GM19193 (cell line): Measurements from ENCODE around the gene PRF1.

Source experiments
- POLR2A ChIP-seq: IDR thresholded peaks from 4 replicates; pipeline ENCODE4 v1.6.1; 2011; ENCODE audit not compliant: insufficient read depth, insufficient read length; ENCODE audit errors: extremely low read depth

The PRF1 gene

DNA sequence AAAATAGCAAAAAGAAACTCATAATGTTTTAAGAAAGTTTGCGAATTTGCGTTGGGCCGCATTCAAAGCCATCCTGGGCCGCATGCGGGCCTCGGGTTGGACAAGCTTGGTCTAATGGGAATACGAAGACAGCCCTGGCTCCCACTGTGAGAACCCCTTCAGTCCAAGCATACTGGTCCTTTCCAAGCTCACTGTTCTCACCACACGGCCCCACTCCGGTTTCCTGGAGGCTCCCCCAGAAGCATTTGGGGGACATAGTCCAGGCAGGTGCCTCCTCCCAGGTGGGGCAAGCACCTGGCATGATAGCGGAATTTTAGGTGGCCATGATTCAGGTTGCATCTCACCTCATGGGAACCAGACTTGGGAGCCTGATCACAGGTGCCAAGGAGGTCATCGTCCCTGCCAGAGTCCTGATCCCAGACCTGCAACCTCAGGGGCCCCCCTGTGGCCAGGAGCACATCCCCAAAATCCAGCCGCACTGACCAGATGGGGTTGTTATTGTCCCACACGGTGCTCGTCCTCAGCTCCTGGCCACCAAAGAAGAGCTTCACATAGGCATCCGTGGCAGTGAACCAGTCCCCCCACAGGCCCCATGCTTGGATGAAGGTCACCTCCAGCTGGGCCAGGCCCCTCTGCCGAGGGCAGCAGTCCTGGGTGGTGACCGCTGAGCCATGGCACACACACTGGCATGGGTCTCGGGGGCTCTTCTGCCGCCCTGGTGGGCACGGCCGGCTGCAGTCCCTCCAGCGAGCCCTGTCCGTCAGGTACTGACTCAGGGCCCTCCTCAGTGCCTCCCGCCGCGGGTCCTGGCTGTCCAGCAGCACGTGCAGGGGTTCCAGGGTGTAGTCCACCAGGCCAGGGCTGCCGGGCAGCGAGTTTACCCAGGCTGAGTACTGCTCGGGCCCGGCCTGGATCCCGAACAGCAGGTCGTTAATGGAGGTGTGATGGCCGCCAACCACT lies 4.4 kb downstream of the PRF1 start:
- TF ChIP-seq POLR2A = no peak

DNA sequence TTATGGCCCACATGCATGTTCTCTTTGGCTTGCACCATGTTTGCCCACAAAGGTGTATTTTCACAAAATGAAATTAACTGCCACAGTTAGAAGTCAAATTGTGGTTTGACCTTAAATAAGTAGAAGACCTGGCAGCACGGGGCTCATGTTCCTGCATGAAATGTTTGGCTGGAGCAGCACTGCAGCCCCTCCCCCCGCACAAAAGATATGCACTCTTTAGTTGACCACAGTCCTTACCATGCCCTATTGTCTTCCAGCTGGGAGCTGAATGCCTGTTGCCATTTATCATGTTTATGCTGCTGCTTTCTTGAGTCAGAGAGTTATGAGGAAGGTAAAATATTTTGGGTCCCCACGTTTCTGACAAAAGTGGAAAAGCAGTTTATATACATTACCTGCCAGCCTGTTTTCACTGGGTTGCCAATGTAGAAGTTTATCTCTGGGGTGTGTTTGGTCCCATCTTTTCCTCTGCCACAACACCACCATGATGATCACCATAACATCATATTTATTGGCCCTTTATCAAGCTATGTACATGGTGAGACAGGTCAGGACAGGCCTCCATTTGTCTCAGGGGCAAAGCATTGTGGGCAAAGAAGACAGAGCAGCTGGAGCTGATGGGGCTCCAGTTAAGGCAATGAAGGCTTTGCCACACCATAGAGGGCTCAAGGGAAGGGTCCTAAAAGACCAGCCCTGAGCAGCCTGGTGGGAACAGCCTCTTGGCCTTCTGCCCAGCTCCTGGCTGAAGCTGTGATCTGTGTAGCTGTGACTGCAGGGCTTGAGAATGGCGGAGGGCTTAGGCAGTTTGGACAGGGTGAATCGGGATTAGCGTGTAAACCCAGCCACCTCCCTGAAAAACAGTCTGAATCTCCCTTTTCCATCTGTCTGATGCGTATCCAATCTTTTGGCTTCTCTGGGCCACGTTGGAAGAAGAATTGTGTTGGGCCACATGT lies 5.4 kb downstream of the PRF1 start:
- TF ChIP-seq POLR2A = no peak

DNA sequence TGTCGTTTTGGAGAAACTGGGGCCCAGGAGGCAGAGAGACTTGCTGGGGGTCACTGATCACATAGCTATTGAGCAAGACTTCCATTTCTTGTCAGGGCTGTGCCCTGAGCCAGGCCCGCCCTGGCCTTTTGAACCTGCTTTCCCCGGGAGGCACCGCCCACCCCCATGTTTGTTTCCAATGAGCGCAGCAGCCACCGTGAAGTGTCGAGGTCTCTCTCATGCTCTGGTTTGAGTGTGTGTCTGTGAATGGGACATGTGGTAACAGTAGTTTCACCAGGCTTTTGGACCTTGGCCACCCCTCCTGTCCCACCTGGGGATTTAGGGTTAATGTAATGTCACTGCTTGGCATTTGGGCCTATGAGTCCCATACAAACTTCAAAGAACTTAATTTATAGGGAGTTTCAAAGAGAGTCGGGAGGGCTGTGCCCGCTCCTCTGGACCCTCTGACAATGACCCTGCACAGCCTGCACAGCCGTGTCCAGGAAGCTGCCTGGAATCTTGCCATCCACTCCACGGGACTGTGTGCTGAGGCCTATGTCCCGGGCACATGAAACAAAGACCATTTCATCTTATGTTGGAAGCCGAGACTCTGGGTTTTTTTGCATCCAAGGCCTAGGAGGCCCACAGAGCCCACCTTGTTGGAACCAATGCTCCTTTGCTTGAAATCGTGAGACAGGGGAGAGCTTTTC lies 6.3 kb downstream of the PRF1 start:
- TF ChIP-seq POLR2A = no peak

DNA sequence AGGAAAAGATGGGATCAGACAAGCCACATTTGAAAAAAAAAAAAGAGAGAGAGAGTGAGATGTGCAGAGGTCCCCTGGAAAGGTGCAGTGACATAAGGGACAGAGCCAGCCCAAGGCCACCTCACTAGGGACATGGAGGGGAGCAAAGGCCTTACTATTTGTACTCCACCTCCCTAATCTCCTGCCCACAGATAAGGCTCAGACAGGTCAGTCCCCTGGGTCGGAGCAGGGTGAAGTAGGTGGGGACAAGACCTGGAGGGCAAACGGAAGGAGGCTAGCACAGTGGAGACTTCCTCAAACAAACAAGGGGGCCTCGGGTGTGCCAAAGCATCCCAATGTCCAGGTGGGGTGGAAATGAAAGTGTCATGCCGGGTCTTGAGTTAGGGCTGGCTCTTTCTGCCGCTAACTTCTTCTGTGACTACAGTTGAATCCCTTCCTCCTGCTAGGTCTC lies 7.0 kb downstream of the PRF1 start:
- no peak for TF ChIP-seq POLR2A

DNA sequence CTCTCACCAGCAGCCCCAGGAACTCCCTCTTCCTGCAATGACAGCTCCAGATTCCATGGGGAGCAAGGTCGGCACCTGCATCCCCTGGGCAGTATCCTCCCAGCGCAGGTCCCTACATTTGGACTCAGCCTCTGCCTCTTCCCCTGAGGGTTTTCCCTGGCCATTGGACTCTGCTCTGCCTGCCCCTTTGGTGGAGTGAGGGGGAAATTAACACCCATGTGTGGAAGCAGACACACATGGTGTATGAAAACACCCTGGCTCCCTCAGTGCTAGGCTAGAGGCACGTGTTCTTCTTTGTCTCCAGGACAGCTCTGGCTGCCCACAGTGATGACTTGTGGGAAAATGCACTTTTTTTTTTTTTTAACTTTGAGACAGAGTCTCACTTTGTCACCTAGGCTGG lies 8.4 kb downstream of the PRF1 start:
- TF ChIP-seq POLR2A = no peak

DNA sequence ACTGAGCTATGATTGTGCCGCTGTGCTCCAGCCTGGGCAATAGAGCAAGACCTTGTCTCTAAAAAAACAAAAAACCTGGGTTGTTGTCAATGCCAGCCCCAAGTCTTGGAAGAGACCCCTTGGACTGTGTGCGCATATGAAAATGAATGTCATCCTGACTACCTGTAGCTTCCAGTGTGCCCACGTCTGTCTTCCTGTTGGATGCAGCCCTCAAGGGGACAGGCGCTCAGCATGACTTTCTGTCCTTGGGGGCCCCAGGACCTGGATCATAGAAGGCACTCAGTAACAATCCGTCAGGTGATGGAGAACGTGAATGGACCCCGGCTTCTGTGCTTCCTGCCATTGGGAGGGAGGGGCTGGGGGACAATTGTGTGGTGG lies 9.0 kb downstream of the PRF1 start:
- TF ChIP-seq POLR2A = no peak

DNA sequence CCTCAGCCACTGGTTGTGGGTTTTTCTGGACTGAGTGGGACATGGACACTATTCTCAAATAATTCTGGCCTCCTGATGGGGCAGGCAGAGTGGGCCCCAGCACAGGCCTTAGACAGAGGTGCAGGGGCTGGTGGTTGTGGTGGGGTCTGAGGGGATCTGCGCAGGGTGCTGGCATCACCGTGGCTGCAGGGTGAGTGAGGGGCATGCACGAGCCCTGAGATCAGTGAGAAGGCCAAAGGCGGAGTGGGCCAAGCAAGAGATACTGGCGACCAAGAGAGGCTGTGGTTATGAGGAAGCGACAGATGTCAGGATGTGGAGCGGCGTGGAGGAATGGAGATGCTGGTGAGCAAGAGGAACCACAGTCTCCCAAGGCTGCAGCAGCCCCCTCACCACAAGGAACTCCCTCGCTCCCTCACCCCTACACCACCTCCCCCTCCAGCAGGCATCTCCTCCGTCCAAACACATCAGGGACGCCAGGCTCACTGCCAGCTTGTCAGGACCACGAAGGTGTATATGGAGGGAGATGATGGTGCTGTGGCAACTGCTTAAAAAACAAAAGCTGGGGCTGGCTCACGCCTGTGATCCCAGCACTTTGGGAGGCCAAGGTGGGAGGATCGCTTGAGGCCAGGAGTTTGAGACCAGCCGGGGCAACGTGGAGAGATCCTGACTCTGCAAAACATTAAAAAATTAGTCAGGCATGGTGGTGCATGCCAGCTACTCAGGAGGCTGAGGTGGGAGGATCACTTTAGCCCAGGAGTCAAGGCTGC lies 9.6 kb downstream of the PRF1 start:
- TF ChIP-seq POLR2A = no peak

DNA sequence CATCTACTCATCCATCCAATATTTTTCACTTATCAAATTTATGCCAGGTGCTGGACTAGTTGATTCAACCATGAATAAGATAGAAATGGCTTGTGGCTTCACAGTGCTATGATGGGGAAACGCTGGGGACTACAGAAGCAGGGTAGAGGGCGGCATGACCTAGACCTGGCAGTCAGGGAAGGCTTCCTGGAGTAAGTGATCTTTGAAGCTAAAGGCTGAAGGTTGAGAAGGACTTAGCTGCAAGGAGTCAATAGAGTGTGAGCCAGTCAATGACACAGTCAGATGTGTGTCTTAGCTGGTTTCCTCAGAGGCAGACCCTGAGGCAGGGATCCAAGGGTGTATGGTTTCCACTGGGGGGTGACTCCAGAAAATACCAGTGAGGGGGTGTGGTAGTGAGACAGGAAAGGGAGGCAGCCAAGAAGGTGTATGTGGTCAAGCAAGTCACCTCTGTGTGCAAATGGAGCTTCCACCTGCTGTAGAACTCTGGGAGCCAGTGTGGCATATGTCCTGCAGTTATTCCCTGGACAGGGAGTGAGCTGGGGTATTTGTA lies 10.3 kb downstream of the PRF1 start:
- TF ChIP-seq POLR2A = no peak

DNA sequence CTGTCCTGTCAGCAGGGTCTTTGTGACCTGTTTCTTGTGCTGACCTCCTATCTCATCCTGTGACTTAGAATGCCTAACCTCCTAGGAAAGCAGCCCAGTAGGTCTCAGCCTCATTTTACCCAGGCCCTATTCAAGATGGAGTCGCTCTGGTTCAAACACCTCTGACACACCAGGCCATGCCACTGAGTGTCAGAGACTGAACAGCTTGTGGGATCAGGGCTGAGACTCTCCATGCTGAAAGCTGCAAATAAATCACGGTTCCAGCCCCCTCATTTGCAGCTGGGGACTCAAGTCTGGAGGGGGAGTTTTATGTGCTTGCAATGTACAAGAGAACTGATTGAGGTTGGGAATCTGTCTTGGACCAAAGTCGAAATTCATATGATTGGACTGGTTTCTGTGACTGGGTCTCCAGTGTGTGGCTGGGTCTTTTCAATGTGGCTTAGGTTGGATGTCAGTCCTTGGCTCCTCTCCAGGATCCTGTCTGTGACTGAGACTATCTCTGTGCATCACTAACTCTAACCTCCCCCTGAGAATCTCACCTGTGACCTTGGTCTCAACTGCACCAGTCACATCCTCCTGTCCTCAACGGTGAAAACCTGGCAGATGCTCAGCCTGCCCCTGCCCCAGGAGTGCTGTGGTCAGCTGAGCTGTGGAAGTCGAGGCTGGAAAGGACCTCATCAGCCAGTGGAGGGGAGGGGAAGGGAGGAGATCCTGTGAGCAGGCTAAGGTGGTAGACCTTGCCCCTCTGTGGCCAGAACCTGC lies 11.7 kb downstream of the PRF1 start:
- TF ChIP-seq POLR2A = no peak

DNA sequence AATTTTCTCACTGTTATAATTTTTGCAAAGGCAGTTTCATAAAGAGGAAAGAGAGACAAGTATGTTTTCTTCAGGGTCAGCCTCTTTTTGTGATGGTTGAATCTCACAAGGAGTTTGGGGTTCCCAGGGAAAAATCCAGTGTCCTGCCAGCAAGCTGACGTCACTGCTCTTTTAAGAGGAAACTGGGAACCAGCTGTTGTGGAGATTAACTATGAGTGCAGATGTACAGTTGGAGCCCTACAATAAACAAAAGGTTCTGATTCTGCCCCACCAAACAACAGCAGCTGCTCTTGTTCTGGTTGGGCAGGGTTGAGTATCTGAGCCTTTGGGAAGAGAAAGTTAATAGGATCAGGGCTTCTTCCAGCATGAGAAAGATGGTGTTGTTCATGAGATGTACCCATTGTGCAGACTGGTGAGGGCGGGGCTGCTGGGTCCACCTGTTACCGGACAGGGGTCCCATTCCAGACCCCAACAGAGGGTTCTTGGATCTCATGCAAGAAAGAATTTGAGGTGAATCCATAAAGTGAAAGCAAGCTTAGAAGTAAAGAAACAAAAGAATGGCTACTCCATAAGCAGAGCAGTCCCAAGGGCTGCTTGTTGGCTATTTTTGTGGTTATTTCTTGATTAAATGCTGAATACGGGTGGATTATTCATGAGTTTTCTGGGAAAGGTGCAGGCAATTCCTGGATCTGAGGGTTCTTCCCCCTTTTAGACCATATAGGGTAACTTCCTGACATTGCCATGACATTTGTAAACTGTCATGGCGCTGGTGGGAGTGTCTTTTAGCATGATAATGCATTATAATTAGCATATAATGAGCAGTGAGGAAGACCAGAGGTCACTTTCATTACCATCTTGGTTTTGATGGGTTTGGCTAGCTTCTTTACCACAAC lies 12.5 kb downstream of the PRF1 start:
- TF ChIP-seq POLR2A = no peak

DNA sequence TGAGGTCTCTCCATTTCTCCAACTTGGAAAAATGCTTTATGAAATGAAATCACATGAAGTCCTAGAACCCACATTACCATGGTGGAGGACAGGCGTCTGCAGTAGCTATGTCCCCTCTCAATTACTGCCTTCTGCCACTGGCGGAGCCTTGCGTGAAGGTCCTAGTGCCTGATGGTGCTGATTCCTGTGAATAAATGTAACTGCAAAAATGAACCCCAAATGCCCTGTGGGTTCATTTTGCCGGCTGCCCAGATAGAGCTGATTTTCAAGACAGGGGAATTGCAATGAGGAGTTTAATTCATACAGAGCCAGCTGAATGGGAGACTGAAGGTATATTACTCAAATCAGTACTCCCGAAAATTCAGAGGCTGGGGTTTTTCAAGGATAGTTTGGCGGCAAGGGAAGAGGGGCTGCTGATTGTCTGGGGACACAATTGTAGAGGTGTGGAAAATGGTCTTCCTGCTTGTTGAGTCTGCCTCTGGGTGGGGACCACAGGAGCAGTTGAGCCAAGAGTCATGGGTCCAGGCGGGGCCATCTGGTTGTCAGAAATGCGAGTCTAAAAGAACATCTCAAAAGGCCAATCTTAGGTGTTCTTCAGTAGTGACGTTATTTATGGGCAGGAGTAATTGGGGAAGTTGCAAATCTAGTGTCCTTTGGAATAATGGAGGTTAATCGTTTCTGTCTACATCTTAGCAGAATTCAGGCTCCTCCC lies 13.5 kb downstream of the PRF1 start:
- no peak for TF ChIP-seq POLR2A

DNA sequence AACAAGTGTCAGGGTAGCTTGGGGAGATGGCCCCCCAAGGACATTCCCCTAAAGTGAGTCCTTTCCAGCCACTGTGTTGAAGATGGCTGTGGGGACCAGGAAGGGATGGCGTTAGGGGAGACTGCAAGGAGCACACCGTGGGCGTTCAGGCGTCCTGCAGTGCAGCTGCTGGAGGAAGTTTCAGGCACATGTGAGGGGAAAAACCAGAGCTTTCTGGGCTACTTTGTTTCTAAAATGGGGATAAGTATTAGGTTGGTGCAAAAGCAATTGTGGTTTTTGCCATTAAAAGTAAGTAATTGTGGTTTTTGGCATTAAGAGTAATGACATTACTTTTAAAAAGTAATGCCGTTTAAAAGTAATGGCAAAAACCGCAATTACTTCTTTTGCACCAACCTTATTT lies 14.3 kb downstream of the PRF1 start:
- no peak for TF ChIP-seq POLR2A
